Parathyroid adenoma (tissue), 2 donors: ENCODE measurements around the gene GPR158.

Source experiments
- H2AFZ ChIP-seq: fragments of 300-600 bp; sonication (generic); one replicate; pipeline ENCODE4 v1.7.0; 2017; ENCODE audit warnings: antibody characterized with exemption, mild to moderate bottlenecking
- H3K27ac ChIP-seq: fragments of 300-600 bp; sonication (generic); one replicate; pipeline ENCODE4 v1.7.0; 2017
- H3K27me3 ChIP-seq: fragments of 300-600 bp; sonication (generic); one replicate; pipeline ENCODE4 v1.7.0; 2017; ENCODE audit warnings: low read length; ENCODE audit not compliant: control insufficient read depth, insufficient read depth
- H3K36me3 ChIP-seq: fragments of 300-600 bp; sonication (generic); one replicate; pipeline ENCODE4 v1.7.0; 2017; ENCODE audit warnings: low read length; ENCODE audit not compliant: control insufficient read depth, insufficient read depth
- H3K4me1 ChIP-seq: fragments of 300-600 bp; sonication (generic); one replicate; pipeline ENCODE4 v1.7.0; 2017; ENCODE audit warnings: control low read depth
- H3K4me2 ChIP-seq: fragments of 300-600 bp; sonication (generic); one replicate; pipeline ENCODE4 v1.7.0; 2017; ENCODE audit warnings: low read length
- H3K4me3 ChIP-seq: fragments of 300-600 bp; sonication (generic); one replicate; pipeline ENCODE4 v1.7.0; 2017; ENCODE audit warnings: low read depth, low read length
- H3K79me2 ChIP-seq: fragments of 300-600 bp; sonication (generic); one replicate; pipeline ENCODE4 v1.7.0; 2017; ENCODE audit warnings: control low read depth
- H3K9ac ChIP-seq: fragments of 300-600 bp; sonication (generic); one replicate; pipeline ENCODE4 v1.7.0; 2017; ENCODE audit warnings: mild to moderate bottlenecking
- H3K9me3 ChIP-seq: fragments of 300-600 bp; sonication (generic); one replicate; pipeline ENCODE4 v1.7.0; 2017; ENCODE audit warnings: low read length; ENCODE audit not compliant: control insufficient read depth
- CTCF ChIP-seq: fragments of 300-600 bp; sonication (generic); IDR thresholded peaks from one replicate; pipeline ENCODE4 v1.7.0; 2017; ENCODE audit warnings: antibody characterized with exemption, mild to moderate bottlenecking
- donor health status: primary hyperparathyroidism.

The GPR158 gene

GRCh38 chr10:25444266-25444665 lies 269.5 kb downstream of the GPR158 start:
- Histone ChIP-seq H3K9me3 (no peaks in the 10 kb centered on the region), H3K9ac (no peak overlapping the region)
- no peak for TF ChIP-seq CTCF

GRCh38 chr10:25451401-25451800 lies 276.6 kb downstream of the GPR158 start:
- no peak overlapping the region for H3K4me3 ChIP-seq
- H3K27ac ChIP-seq, result no peak overlapping the region
- H3K9me3 ChIP-seq, result peaks cover 4% of the 10 kb centered on the region
- no peaks in the 10 kb centered on the region for H3K27me3 ChIP-seq
- H3K4me2 ChIP-seq, result no peak overlapping the region
- no peak overlapping the region for H3K9ac ChIP-seq
- no peaks in the 10 kb centered on the region for H3K79me2 ChIP-seq
- H3K4me1 ChIP-seq, result no peaks in the 10 kb centered on the region
- H3K36me3 ChIP-seq, result no peaks in the 10 kb centered on the region
- no peak for TF ChIP-seq CTCF
- H2AFZ ChIP-seq, result no peak overlapping the region

More at GRCh38 chr10:25444266-25444665, 269.5 kb downstream of the GPR158 start:
- Histone ChIP-seq H3K4me1 (no peaks in the 10 kb centered on the region), H3K27ac (no peak overlapping the region), H3K27me3 (no peaks in the 10 kb centered on the region), H2AFZ (no peak overlapping the region), H3K4me3 (no peak overlapping the region), H3K36me3 (no peaks in the 10 kb centered on the region), H3K4me2 (no peak overlapping the region), H3K79me2 (no peaks in the 10 kb centered on the region)

- Histone ChIP-seq H2AFZ (no peak overlapping the region), H3K36me3 (no peaks in the 10 kb centered on the region), H3K4me2 (no peak overlapping the region), H3K27ac (no peak overlapping the region), H3K79me2 (no peaks in the 10 kb centered on the region), H3K9ac (no peak overlapping the region), H3K27me3 (no peaks in the 10 kb centered on the region), H3K4me1 (no peaks in the 10 kb centered on the region), H3K4me3 (no peak overlapping the region), H3K9me3 (peaks cover 4% of the 10 kb centered on the region)
- TF ChIP-seq CTCF, result no peak
Measured at GRCh38 chr10:25453619-25454018, 278.8 kb downstream of the GPR158 start.

- H3K4me2 ChIP-seq, result no peak overlapping the region
- no peak overlapping the region for H3K9ac ChIP-seq
- H3K4me1 ChIP-seq, result no peaks in the 10 kb centered on the region
- peaks cover 4% of the 10 kb centered on the region for H3K9me3 ChIP-seq
- H3K4me3 ChIP-seq, result no peak overlapping the region
- H2AFZ ChIP-seq, result no peak overlapping the region
- no peak overlapping the region for H3K27ac ChIP-seq
- no peaks in the 10 kb centered on the region for H3K36me3 ChIP-seq
- no peak for TF ChIP-seq CTCF
- H3K27me3 ChIP-seq, result no peaks in the 10 kb centered on the region
- H3K79me2 ChIP-seq, result no peaks in the 10 kb centered on the region
Measured at GRCh38 chr10:25455980-25456567, 281.3 kb downstream of the GPR158 start.

- H2AFZ ChIP-seq, result no peak overlapping the region
Measured at GRCh38 chr10:25457552-25457951, 282.8 kb downstream of the GPR158 start.

More at GRCh38 chr10:25457552-25457951, 282.8 kb downstream of the GPR158 start:
- Histone ChIP-seq H3K4me1 (no peaks in the 10 kb centered on the region), H3K27ac (no peak overlapping the region), H3K4me2 (no peak overlapping the region), H3K27me3 (no peaks in the 10 kb centered on the region), H3K9me3 (peaks cover 4% of the 10 kb centered on the region), H3K36me3 (no peaks in the 10 kb centered on the region), H3K79me2 (no peaks in the 10 kb centered on the region), H3K4me3 (no peak overlapping the region), H3K9ac (no peak overlapping the region)
- no peak for TF ChIP-seq CTCF
